Activated naive CD4-positive, alpha-beta T cell (primary cell): ENCODE measurements around the gene FKBP2.

ENCODE experiments used
- DNase-seq, 4 experiments: peaks; one replicate each; lab custom pipeline; 2025; lab: John Stamatoyannopoulos, UW

Gene FKBP2

GRCh38 chr11:64249563-64250414 is 8.9 kb downstream of the FKBP2 start:
- DNase-seq: no peak

DNA sequence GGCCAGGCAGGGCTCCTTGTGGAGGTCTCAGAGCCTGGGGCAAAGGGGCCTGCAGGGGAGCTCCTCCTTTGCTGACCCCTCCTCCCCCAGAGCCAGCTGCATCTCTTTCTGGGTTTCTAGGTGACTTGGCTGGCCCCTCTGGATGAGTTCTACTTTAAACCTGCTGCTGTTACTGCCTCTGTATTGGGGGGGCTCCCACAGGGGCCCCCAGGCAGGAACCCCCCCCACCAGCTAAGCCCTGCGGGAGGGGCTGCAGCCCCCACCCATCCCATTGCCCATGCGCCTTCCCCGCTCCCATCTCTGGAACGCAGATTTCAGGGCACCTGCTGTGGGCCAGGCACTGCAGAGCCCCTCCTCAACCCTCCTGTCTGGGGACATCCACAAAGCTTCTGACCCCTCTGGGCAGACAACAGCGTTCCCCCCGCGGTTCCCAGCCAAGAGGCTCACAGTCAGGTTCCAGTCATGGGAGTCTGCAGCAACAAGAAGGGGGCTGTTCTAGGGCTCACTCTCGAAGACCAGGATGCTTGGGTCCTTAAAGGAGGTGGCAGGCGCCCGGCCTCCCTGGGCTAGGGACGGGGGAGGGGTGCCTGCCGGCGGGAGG is 9.6 kb downstream of the FKBP2 start:
- DNase-seq: no peak

DNA sequence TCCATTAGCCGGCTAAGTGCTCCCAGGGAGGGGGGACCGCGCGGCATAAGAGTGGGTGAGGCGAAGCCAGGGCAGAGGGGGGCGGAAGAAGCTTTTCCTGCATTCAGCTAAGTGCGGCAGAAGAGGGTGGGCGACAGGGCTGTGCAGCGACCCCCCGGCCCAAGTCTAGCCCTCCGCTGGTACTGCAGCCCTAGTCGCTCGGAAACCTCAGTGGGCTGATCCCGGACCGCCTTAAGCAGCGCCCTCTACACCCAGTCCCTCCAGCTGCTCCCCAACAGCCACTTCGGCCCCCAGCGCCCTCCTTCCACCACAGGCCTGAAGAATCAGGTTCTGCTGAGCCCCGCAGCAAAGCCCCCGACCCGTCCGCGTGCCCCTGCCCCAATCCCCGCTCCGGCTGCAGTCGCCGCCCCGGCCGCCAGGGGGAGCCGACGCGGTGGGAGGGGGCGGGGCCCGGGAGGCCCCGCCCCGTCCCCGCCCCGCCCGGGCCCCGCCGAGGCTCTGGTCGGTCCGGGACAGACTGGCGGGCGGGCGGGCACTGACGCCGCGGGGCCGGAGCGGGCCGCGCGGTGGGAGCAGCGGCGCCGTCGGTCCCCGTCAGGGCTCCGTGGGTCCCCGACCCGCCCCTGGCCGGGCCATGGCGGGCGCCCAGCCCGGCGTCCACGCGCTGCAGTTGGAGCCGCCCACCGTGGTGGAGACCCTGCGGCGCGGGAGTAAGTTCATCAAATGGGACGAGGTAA is 10.3 kb downstream of the FKBP2 start, which contains the start of gene PLCB3:
Gene PLCB3, plus strand, starts transcription at position 515 of the 737 bp plus-strand sequence. Its CDS starts 120 bp downstream, at position 635.
- DNase-seq: peak; percentile 29 to 63 (median 42)

DNA sequence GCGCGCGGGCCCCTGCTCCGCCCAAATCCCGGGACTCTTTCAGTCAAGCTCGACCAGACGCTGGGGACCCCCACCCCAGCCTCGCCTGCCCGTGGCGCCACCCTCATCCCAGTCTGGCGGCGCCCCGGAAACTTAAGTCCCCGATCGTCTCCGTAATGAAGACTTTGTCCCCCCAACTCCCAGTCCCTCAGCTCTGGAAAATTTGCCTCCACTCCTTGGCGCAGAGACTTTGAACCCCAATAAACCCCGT is 10.8 kb downstream of the FKBP2 start:
- no peak for DNase-seq

- DNase-seq: no peak
These were observed 11.3 kb downstream of the FKBP2 start for GRCh38 chr11:64252003-64252872.

DNA sequence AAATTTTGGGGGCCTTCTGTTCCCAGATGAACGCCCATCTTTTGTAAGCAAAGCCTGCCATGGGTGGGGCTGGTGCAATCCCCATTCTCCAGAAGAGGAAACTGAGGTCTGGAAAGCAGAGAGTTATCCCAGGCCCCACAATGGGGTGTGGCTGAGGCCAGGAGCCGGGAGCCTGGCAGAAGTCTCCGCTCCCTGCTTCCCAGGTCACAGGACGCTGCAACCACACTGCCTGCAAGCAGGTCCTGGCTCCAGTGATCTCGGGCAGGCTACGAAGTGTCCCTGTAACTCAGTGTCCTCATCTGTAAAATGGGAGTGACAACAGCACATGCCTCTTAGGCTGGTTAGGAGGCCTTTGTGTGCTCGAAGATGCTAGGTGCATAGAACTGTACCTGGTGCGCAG is 12.1 kb downstream of the FKBP2 start:
- no peak for DNase-seq

GRCh38 chr11:64253481-64253880 is 12.6 kb downstream of the FKBP2 start:
- DNase-seq: no peak

GRCh38 chr11:64254326-64254725 is 13.4 kb downstream of the FKBP2 start:
- DNase-seq: no peak

- no peak for DNase-seq
These were observed 14.5 kb downstream of the FKBP2 start for GRCh38 chr11:64255135-64256128.

GRCh38 chr11:64256300-64256699 is 15.4 kb downstream of the FKBP2 start:
- no peak for DNase-seq

- DNase-seq: no peak
These were observed 17.5 kb downstream of the FKBP2 start for GRCh38 chr11:64258356-64258755.

DNA sequence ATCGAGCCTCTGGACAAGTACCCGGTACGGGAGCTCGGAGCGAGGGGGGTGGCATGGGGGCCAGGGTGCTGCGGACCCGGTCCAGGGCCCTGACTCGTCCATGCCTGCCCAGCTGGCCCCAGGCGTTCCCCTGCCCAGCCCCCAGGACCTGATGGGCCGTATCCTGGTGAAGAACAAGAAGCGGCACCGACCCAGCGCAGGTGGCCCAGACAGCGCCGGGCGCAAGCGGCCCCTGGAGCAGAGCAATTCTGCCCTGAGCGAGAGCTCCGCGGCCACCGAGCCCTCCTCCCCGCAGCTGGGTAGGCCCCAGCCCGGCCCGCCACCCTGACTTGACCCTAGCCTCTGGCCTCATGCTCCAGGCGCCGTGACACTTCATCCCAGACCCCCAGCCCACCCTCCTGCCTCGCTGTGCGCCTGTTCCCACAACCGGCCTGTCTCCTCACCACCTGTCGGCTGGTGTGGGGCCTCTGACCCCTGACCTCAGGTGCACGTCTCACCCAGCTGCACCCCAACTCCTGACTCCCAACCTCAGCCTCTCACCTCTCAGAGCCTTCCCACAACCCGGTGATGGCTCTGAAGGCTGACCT is 18.1 kb downstream of the FKBP2 start:
- DNase-seq: no peak

GRCh38 chr11:64259533-64260067 is 18.7 kb downstream of the FKBP2 start:
- no peak for DNase-seq

DNA sequence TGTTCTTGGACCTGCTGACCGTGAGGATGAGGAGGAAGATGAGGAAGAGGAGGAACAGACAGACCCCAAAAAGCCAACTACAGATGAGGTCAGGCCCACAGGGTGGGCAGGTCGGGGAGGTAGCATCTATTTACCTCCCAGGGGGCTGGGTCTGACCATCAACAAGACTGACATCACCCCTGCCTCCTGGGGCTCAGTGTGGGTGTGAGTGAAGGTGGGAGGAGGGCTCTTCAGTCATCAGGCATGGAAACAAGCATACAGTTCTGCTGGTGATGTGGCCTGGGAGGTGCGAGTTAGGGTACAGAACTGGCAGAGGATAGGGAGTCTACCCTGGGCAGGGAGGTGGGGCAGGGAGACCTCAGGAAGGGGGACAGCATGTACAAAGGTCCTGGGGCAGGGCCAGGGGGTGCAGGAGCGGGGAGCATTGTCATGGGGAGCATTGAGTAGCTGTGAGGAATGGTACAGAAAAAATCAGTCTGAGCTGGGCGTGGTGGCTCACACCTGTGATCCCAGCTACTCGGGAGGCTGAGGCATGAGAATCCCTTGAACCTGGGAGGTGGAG is 19.3 kb downstream of the FKBP2 start:
- no peak for DNase-seq

GRCh38 chr11:64261556-64262080 is 20.7 kb downstream of the FKBP2 start:
- DNase-seq: no peak

GRCh38 chr11:64262271-64263002 is 21.5 kb downstream of the FKBP2 start:
- DNase-seq: no peak

GRCh38 chr11:64263021-64263946 is 22.4 kb downstream of the FKBP2 start:
- DNase-seq: no peak

DNA sequence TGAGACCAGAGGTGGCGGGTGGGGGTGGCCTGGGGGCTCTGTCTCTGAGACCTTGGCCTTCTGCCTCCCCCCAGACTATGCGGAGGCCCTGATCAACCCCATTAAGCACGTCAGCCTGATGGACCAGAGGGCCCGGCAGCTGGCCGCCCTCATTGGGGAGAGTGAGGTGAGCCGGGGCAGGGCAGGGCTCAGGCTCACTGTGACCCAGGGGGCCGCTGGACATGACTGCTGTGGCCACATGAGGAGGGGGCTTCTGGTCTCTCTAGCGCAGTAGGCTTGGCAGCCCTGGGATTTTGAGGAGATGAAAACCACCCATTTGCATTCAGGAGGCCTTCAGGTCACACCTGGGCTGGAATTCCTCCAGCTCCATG is 23.0 kb downstream of the FKBP2 start:
- DNase-seq: no peak
